H9 (cell line): ENCODE data around the gene SNX14. TPM values are rescaled to one million over a fixed set of nuclear protein-coding genes. Genes with fewer than 3 reads are reported as not detected.

Source experiments
- DNase-seq: peaks from one replicate; pipeline ENCODE4 v3.0.0-alpha.2; 2017
- H2AFZ ChIP-seq: one replicate; pipeline ENCODE4 v1.6.1; 2013; ENCODE audit warnings: mild to moderate bottlenecking, low read length, control low read depth, moderate library complexity
- H2AK5ac ChIP-seq: 2 replicates; pipeline ENCODE4 v1.6.1; 2013; ENCODE audit warnings: low read length, control low read depth, mixed read lengths; ENCODE audit not compliant: insufficient read length
- H2BK120ac ChIP-seq: one replicate; pipeline ENCODE4 v1.6.1; 2013; ENCODE audit warnings: low read depth, mild to moderate bottlenecking, low read length, control low read depth, inconsistent platforms; ENCODE audit not compliant: poor library complexity, severe bottlenecking
- H2BK12ac ChIP-seq: 2 replicates; pipeline ENCODE4 v1.6.1; 2013; ENCODE audit warnings: low read length, control low read depth, mixed read lengths, low read depth; ENCODE audit not compliant: insufficient read length
- H2BK15ac ChIP-seq: 2 replicates; pipeline ENCODE4 v1.6.1; 2013; ENCODE audit warnings: low read depth, low read length, control low read depth
- H2BK20ac ChIP-seq: one replicate; pipeline ENCODE4 v1.6.1; 2013; ENCODE audit warnings: low read depth, mild to moderate bottlenecking, low read length, control low read depth, inconsistent platforms; ENCODE audit not compliant: poor library complexity, severe bottlenecking
- H2BK5ac ChIP-seq: 2 replicates; pipeline ENCODE4 v1.6.1; 2013; ENCODE audit warnings: low read length, control low read depth, mixed read lengths; ENCODE audit not compliant: insufficient read length
- H3K14ac ChIP-seq: 2 replicates; pipeline ENCODE4 v1.6.1; 2013; ENCODE audit warnings: low read length, control low read depth; ENCODE audit not compliant: insufficient read depth
- H3K18ac ChIP-seq: 2 replicates; pipeline ENCODE4 v1.6.1; 2013; ENCODE audit warnings: low read depth, mild to moderate bottlenecking, mixed read lengths, low read length, control low read depth; ENCODE audit not compliant: insufficient read length
- H3K23ac ChIP-seq: 2 replicates; pipeline ENCODE4 v1.6.1; 2013; ENCODE audit warnings: low read length, control low read depth, mixed read lengths, low read depth; ENCODE audit not compliant: insufficient read length
- H3K23me2 ChIP-seq: 2 replicates; pipeline ENCODE4 v1.6.1; 2013; ENCODE audit warnings: low read depth, mild to moderate bottlenecking, mixed read lengths, low read length, control low read depth; ENCODE audit not compliant: insufficient read length, poor library complexity, severe bottlenecking
- H3K27ac ChIP-seq: 2 replicates; pipeline ENCODE4 v1.5.1; 2013; ENCODE audit warnings: low read length, control low read depth, mixed read lengths, low read depth; ENCODE audit not compliant: insufficient read length
- H3K27me3 ChIP-seq: 2 replicates; pipeline ENCODE4 v1.6.1; 2013; ENCODE audit warnings: low read length, control low read depth, inconsistent platforms; ENCODE audit not compliant: insufficient read depth
- H3K4ac ChIP-seq: 2 replicates; pipeline ENCODE4 v1.6.1; 2013; ENCODE audit warnings: low read depth, mild to moderate bottlenecking, control low read depth, inconsistent platforms, low read length, moderate library complexity
- H3K4me1 ChIP-seq: 2 replicates; pipeline ENCODE4 v1.6.1; 2013; ENCODE audit warnings: low read length, control low read depth, inconsistent platforms; ENCODE audit not compliant: insufficient read depth
- H3K4me2 ChIP-seq: 2 replicates; pipeline ENCODE4 v1.6.1; 2013; ENCODE audit warnings: low read length, control low read depth, mixed read lengths; ENCODE audit not compliant: insufficient read length, insufficient read depth
- H3K56ac ChIP-seq: 2 replicates; pipeline ENCODE4 v1.6.1; 2013; ENCODE audit warnings: low read depth, mild to moderate bottlenecking, mixed read lengths, low read length, control low read depth; ENCODE audit not compliant: insufficient read length
- H3K79me1 ChIP-seq: 2 replicates; pipeline ENCODE4 v1.6.1; 2013; ENCODE audit warnings: low read depth, mild to moderate bottlenecking, moderate library complexity, low read length, control low read depth, inconsistent platforms; ENCODE audit not compliant: insufficient read depth, poor library complexity, severe bottlenecking
- H3K79me2 ChIP-seq: 2 replicates; pipeline ENCODE4 v1.6.1; 2013; ENCODE audit warnings: low read length, control low read depth, inconsistent platforms; ENCODE audit not compliant: insufficient read depth
- H3K9ac ChIP-seq: 2 replicates; pipeline ENCODE4 v1.6.1; 2013; ENCODE audit warnings: low read length, control low read depth, mixed read lengths; ENCODE audit not compliant: insufficient read length; ENCODE audit errors: extremely low read depth
- H3K9me3 ChIP-seq: one replicate; pipeline ENCODE4 v1.6.1; 2013; ENCODE audit warnings: low read depth, low read length, inconsistent platforms; ENCODE audit not compliant: control insufficient read depth
- H3T11ph ChIP-seq: one replicate; pipeline ENCODE4 v1.6.1; 2013; ENCODE audit warnings: mild to moderate bottlenecking, low read length, control low read depth, inconsistent platforms
- H4K20me1 ChIP-seq: one replicate; pipeline ENCODE4 v1.6.1; 2013; ENCODE audit not compliant: control insufficient read depth, insufficient read length, insufficient read depth
- H4K5ac ChIP-seq: 2 replicates; pipeline ENCODE4 v1.6.1; 2013; ENCODE audit warnings: low read depth, mild to moderate bottlenecking, mixed read lengths, low read length, control low read depth; ENCODE audit not compliant: insufficient read length
- H4K8ac ChIP-seq: replicated peaks from 2 replicates; pipeline ENCODE4 v1.6.1; 2013; ENCODE audit warnings: low read length, control low read depth, mixed read lengths, low read depth; ENCODE audit not compliant: insufficient read length
- H4K91ac ChIP-seq: 2 replicates; pipeline ENCODE4 v1.6.1; 2013; ENCODE audit warnings: low read depth, mild to moderate bottlenecking, moderate library complexity, mixed read lengths, low read length, control low read depth; ENCODE audit not compliant: insufficient read length
- H3K27ac Mint-ChIP-seq, 3 experiments: 2 replicates in 2 of 3; 3 replicates in 1 of 3; pipeline ENCODE4 v1.8.0; 2020 to 2021; ENCODE audit warnings: mixed read lengths in 3 of 3, mild to moderate bottlenecking in 1 of 3, moderate library complexity in 1 of 3
- H3K27me3 Mint-ChIP-seq: 2 replicates; pipeline ENCODE4 v1.8.0; 2021; ENCODE audit warnings: low read depth, mild to moderate bottlenecking, moderate library complexity, mixed read lengths
- H3K36me3 Mint-ChIP-seq, 3 experiments: 2 replicates in 2 of 3; 3 replicates in 1 of 3; pipeline ENCODE4 v1.8.0; 2020 to 2021; ENCODE audit warnings: low read depth in 3 of 3, mixed read lengths in 3 of 3; ENCODE audit not compliant: insufficient read depth in 1 of 3
- H3K4me1 Mint-ChIP-seq, 2 experiments: 2 replicates each; pipeline ENCODE4 v1.8.0; 2020; ENCODE audit warnings: mixed read lengths in 2 of 2
- H3K4me3 Mint-ChIP-seq, 2 experiments: 2 replicates in 1 of 2; 3 replicates in 1 of 2; pipeline ENCODE4 v1.8.0; 2020 to 2021; ENCODE audit warnings: mild to moderate bottlenecking in 2 of 2, mixed read lengths in 2 of 2, moderate library complexity in 1 of 2
- H3K9me3 Mint-ChIP-seq, 2 experiments: 2 replicates in 1 of 2; 3 replicates in 1 of 2; pipeline ENCODE4 v1.8.0; 2020; ENCODE audit warnings: mild to moderate bottlenecking in 2 of 2, mixed read lengths in 2 of 2, moderate library complexity in 1 of 2
- WGBS: extraction: QIAGEN DNeasy Blood & Tissue Kit; methylation state at CpG from one replicate; pipeline ENCODE4 v1.1.7; 2013; ENCODE audit warnings: missing lambda C conversion rate, low lambda C conversion rate, mixed read lengths; ENCODE audit not compliant: insufficient read length; ENCODE audit errors: extremely low coverage; 5-methylcytosine and 5-hydroxymethylcytosine counted together
- total RNA-seq: library from RNA; stranded (reverse); gene quantifications from 2 replicates; pipeline ENCODE4 v1.2.1, GENCODE V29; 2021
- TF ChIP-seq, protein P1 (sequence below): fragments of 200-600 bp; sonication (generic); conservative IDR thresholded peaks from 3 replicates; pipeline ENCODE4 v1.8.0; 2021; ENCODE audit warnings: antibody characterized with exemption, mild to moderate bottlenecking

SNX14 gene
- total RNA-seq, 1 experiment from 2014 or later, result 33.0 TPM

DNA sequence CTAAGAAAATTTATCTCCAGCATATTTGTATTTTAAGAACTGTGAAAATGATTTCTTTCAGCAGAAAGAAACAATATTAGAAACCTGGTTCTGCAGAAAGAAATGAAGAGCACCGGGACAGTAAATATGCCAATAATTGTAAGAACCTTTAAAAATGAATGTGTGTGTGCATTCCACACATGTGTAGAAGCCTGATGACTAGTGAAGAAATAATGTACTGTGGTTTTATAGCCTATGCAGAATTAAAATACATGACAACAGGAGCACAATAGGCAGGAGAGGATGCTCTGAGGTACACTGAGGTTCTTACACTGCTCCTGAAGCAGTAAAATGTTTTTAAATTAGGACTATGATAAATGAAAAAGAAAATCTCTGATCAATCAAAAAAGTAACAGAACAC, 48.9 kb downstream of the SNX14 start:
- Histone ChIP-seq H4K20me1 (no peaks in the 10 kb centered on the region), H3K9me3 (no peaks in the 10 kb centered on the region), H2BK20ac (no peak overlapping the region), H3K14ac (no peak overlapping the region), H4K91ac (no peak overlapping the region), H3K79me1 (no peaks in the 10 kb centered on the region), H4K5ac (no peak overlapping the region), H3T11ph (no peak overlapping the region), H3K23ac (no peak overlapping the region), H3K9ac (no peak overlapping the region), H3K23me2 (no peaks in the 10 kb centered on the region), H3K4me2 (no peak overlapping the region), H2AFZ (no peak overlapping the region), H3K18ac (no peak overlapping the region), H2BK15ac (no peak overlapping the region), H3K27ac (no peak overlapping the region), H3K56ac (no peak overlapping the region), H2BK120ac (no peak overlapping the region), H3K79me2 (no peaks in the 10 kb centered on the region), H4K8ac (no peak overlapping the region), H2AK5ac (no peak overlapping the region), H3K4me1 (no peaks in the 10 kb centered on the region), H3K27me3 (no peaks in the 10 kb centered on the region), H3K4ac (no peak overlapping the region), H2BK5ac (no peak overlapping the region), H2BK12ac (no peak overlapping the region)
- H3K36me3 Mint-ChIP-seq, result peaks cover 10 to 25% (median 18%) of the 10 kb centered on the region in 3 experiments
- no CpG with 5 or more reads among the region's 1 CpG for WGBS
- H3K27me3 Mint-ChIP-seq, result no peaks in the 10 kb centered on the region
- no peak overlapping the region for H3K4me3 Mint-ChIP-seq
- H3K4me1 Mint-ChIP-seq, result no peaks in the 10 kb centered on the region
- DNase-seq, result no peak
- no peak overlapping the region for H3K27ac Mint-ChIP-seq
- TF ChIP-seq, protein P1, sequence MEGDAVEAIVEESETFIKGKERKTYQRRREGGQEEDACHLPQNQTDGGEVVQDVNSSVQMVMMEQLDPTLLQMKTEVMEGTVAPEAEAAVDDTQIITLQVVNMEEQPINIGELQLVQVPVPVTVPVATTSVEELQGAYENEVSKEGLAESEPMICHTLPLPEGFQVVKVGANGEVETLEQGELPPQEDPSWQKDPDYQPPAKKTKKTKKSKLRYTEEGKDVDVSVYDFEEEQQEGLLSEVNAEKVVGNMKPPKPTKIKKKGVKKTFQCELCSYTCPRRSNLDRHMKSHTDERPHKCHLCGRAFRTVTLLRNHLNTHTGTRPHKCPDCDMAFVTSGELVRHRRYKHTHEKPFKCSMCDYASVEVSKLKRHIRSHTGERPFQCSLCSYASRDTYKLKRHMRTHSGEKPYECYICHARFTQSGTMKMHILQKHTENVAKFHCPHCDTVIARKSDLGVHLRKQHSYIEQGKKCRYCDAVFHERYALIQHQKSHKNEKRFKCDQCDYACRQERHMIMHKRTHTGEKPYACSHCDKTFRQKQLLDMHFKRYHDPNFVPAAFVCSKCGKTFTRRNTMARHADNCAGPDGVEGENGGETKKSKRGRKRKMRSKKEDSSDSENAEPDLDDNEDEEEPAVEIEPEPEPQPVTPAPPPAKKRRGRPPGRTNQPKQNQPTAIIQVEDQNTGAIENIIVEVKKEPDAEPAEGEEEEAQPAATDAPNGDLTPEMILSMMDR, result no peak
- H3K9me3 Mint-ChIP-seq, result no peaks in the 10 kb centered on the region
